Neural progenitor cell (in vitro differentiated cells): ENCODE measurements around the gene DOCK4.

Source experiments
- CTCF ChIP-seq: fragments of 200-600 bp; sonication (generic); IDR thresholded peaks from 2 replicates; pipeline ENCODE4 v1.5.1; 2017; ENCODE audit warnings: antibody characterized with exemption, mild to moderate bottlenecking
- EZH2 ChIP-seq: fragments of 200-600 bp; sonication (generic); IDR thresholded peaks from 2 replicates; pipeline ENCODE4 v1.6.1; 2017; ENCODE audit warnings: antibody characterized with exemption, mild to moderate bottlenecking, moderate library complexity

GRCh38 chr7:112197322-112197721, 8.9 kb downstream of the DOCK4 start:
- TF ChIP-seq EZH2 (no peak), CTCF (no peak)
